ENCODE results near the gene CTDNEP1.

CTDNEP1 gene

DNA sequence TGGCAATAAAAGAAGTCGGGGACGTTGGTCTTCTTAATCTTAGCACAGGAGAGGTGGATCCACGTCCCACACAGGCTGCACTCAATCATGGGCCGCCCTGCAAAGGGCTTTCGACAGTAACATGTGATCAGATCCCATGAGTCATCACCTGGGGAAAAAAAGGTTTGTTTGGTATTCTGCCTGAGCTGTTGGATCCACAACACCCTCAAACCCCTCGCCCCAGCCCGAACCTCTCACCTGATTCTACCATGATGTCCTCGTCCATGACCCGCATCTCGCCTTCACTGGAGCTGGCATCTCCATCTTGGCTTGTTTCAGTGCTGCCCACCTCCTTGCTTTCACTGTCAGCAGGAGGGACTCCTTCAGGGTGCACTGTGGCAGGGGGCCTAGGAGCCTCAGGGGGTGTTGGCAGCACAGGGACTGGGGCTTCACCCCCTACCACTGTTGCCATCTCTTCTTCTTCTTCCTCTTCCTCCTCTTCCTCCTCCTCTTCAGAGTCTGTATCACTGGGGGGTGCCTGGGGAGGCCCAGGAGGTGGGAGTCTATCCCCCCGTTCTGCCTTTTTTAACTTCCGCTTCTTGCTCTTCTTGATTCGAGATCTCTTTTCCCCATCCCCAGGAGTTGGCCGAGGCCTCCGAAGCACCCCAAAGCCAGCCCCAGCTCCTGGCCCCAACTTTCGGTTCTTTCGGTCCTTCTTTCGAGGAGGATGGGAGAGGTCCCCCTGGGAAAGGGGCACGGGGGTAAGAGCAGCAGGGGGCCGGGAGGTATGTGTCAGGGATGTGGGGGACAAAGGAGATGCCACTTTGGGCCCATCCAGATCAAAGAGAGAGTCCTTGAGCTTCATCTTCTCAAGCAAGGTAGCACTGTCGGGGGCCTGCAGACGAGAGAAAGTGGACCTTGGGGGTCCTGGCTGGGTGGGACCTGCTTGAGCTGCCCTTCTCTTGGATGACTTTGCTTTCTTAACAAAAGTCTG lies 15.6 kb downstream of the CTDNEP1 start:
- no peak for FAIRE-seq
- no peak for DNase-seq (ENCODE audit: extremely low spot score, insufficient read length, low read depth)

GRCh38 chr17:7234083-7234951 lies 17.2 kb downstream of the CTDNEP1 start, which contains the start of gene DVL2:
DVL2 (minus strand) TSS chr17:7234517; CDS start chr17:7234262, 255 bp downstream.
- peak; percentile 98 for FAIRE-seq
- peak; percentile 92 for DNase-seq (ENCODE audit: extremely low spot score, insufficient read length, low read depth)

GRCh38 chr17:7233701-7234082 lies 17.8 kb downstream of the CTDNEP1 start:
- FAIRE-seq (peak; percentile 47), DNase-seq (ENCODE audit: extremely low spot score, insufficient read length, low read depth) (no peak)

DNA sequence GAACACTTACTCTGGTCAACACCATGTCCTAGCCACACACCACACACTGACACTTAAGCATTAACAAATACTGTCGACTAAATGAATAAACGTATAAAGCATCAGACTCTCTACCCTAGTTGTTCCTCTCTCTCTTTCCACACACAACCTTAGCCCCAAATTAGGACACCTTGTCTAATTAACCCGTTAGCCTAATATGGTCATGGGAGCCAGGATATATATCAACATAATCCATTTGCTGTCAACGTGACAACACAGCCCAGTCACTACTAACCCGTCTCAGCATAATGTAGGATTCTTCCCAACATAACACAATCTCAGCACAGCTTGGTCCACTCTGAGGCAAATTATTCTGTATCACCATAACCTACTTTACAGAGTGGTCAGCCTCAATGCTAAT lies 19.4 kb downstream of the CTDNEP1 start:
- no peak for DNase-seq (ENCODE audit: extremely low spot score, insufficient read length, low read depth)
- peak; percentile 31 for FAIRE-seq

DNA sequence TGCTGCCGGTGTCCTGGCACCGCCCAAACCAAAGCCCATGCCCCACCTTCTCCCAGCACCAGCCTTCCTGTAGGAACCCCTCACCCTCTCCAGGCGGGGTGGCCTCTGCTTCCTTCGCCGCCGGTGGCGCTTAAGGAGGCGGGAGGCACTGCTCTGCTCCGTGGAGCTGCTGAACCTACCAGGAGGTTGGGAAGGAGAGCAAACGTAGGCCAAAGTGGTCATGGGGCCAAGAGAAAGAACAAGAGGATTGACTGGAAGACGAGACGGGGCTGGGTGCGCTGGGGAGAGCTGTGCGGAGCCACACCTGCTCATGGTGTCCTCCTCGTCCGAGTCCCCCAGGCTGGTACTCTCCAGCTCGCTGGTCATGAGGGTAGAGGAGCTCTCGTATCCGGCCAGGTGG lies 22.0 kb downstream of the CTDNEP1 start:
- no peak for FAIRE-seq
- DNase-seq (ENCODE audit: extremely low spot score, insufficient read length, low read depth), result no peak

- no peak for FAIRE-seq
- no peak for DNase-seq (ENCODE audit: extremely low spot score, insufficient read length, low read depth)
These were observed 22.6 kb downstream of the CTDNEP1 start for GRCh38 chr17:7228920-7229319.

GRCh38 chr17:7226721-7227710 lies 24.5 kb downstream of the CTDNEP1 start:
- no peak for FAIRE-seq

GRCh38 chr17:7225711-7226331 lies 25.7 kb downstream of the CTDNEP1 start:
- no peak for DNase-seq (ENCODE audit: extremely low spot score, insufficient read length, low read depth)
- FAIRE-seq, result no peak

More at GRCh38 chr17:7226721-7227710, 24.5 kb downstream of the CTDNEP1 start:
- no peak for DNase-seq (ENCODE audit: extremely low spot score, insufficient read length, low read depth)

GRCh38 chr17:7224661-7225111 lies 26.8 kb downstream of the CTDNEP1 start:
- DNase-seq (ENCODE audit: extremely low spot score, insufficient read length, low read depth) (no peak), FAIRE-seq (no peak)

- no peak for DNase-seq (ENCODE audit: extremely low spot score, insufficient read length, low read depth)
- no peak for FAIRE-seq
These were observed 27.4 kb downstream of the CTDNEP1 start for GRCh38 chr17:7224110-7224509.

GRCh38 chr17:7223375-7223774 lies 28.2 kb downstream of the CTDNEP1 start:
- DNase-seq (ENCODE audit: extremely low spot score, insufficient read length, low read depth) (no peak), FAIRE-seq (no peak)

- DNase-seq (ENCODE audit: extremely low spot score, insufficient read length, low read depth) (no peak), FAIRE-seq (no peak)
These were observed 28.6 kb downstream of the CTDNEP1 start for GRCh38 chr17:7222972-7223292.

GRCh38 chr17:7222093-7222971 lies 29.2 kb downstream of the CTDNEP1 start:
- DNase-seq (ENCODE audit: extremely low spot score, insufficient read length, low read depth), result no peak
- FAIRE-seq, result no peak

- FAIRE-seq (no peak), DNase-seq (ENCODE audit: extremely low spot score, insufficient read length, low read depth) (no peak)
These were observed 30.0 kb downstream of the CTDNEP1 start for GRCh38 chr17:7221278-7222092.

GRCh38 chr17:7220593-7221277 lies 30.8 kb downstream of the CTDNEP1 start:
- FAIRE-seq (peak; percentile 51), DNase-seq (ENCODE audit: extremely low spot score, insufficient read length, low read depth) (no peak)

DNA sequence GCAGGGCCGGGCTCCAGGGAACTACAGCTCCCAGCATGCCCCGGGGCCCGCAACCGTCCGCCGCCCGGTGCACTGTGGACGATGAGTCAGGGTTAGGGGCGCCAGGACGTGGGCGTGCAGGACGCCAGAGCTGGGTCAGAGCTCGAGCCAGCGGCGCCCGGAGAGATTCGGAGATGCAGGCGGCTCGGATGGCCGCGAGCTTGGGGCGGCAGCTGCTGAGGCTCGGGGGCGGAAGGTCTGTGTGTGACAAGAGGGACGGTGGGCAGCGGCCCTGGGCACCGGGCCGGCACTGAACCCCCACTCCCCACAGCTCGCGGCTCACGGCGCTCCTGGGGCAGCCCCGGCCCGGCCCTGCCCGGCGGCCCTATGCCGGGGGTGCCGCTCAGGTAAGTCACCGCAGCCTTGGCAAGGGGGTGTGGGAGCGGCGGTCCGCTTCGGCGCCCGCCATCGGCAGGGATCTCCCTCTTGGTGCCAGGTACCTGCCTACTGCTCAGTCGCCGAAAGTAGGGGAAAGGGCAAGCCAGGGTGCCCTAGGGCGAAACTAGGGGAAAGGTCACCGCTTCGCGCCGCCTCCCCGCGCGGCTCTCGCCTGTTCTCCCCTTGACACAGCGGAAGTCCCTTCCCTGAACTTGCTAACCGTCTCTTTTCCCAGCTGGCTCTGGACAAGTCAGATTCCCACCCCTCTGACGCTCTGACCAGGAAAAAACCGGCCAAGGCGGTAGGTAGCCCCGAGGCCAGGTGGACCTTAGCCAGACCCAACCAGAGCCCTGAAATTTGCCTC lies 31.5 kb downstream of the CTDNEP1 start, which contains the start of the genes ACADVL and DLG4:
ACADVL (plus strand) TSS at position 127 of the 781 bp plus-strand sequence; CDS start at position 174, 47 bp downstream.
DLG4 (minus strand) TSS at position 25 of the 781 bp plus-strand sequence.
- peak; percentile 71 for DNase-seq (ENCODE audit: extremely low spot score, insufficient read length, low read depth)
- FAIRE-seq, result peak; percentile 76

All from GM18507 (cell line).